SK-N-SH treated with all-trans-retinoic acid at 6 μM for 48 hours (cell line): ENCODE results near the gene TAF3.

ENCODE experiments used
- ARNTL ChIP-seq: fragments of 450-650 bp; formaldehyde crosslinking; IDR thresholded peaks from 2 replicates; pipeline ENCODE4 v1.5.0; 2020; ENCODE audit warnings: low read depth, mild to moderate bottlenecking, moderate library complexity, borderline replicate concordance
- ESRRG ChIP-seq: fragments of 250-450 bp; sonication (Bioruptor Pico); IDR thresholded peaks from 2 replicates; pipeline ENCODE4 v1.6.1; 2021; ENCODE audit warnings: mild to moderate bottlenecking
- PPARA ChIP-seq: fragments of 250-450 bp; sonication (Bioruptor Pico); IDR thresholded peaks from 2 replicates; pipeline ENCODE4 v1.5.0; 2020; ENCODE audit warnings: mild to moderate bottlenecking, borderline replicate concordance
- RARB ChIP-seq: fragments of 250-450 bp; sonication (Bioruptor Pico); IDR thresholded peaks from 2 replicates; pipeline ENCODE4 v1.8.0; 2021; ENCODE audit warnings: mild to moderate bottlenecking, moderate library complexity
- ZC3H10 ChIP-seq: fragments of 250-450 bp; sonication (Bioruptor Pico); IDR thresholded peaks from 2 replicates; pipeline ENCODE4 v1.5.1; 2021; ENCODE audit warnings: mild to moderate bottlenecking, moderate library complexity
- ZFP3 ChIP-seq: fragments of 250-450 bp; sonication (Bioruptor Pico); IDR thresholded peaks from 2 replicates; pipeline ENCODE4 v1.5.0; 2020; ENCODE audit warnings: mild to moderate bottlenecking, moderate library complexity
- ZFP30 ChIP-seq: fragments of 450-650 bp; formaldehyde crosslinking; IDR thresholded peaks from 2 replicates; pipeline ENCODE4 v1.5.0; 2022; ENCODE audit warnings: mild to moderate bottlenecking, moderate library complexity

GRCh38 chr10:8050556-8051108 is 232.3 kb downstream of the TAF3 start:
- TF ChIP-seq PPARA (CRISPR knock-in tag) (no peak), RARB (CRISPR knock-in tag) (no peak), ZFP30 (no peak), ZC3H10 (no peak), ESRRG (CRISPR knock-in tag) (no peak), ARNTL (CRISPR knock-in tag) (no peak), ZFP3 (CRISPR knock-in tag) (no peak)
